Measurements from ENCODE around the gene ADAMTS3.
"Not testable (repeated sequence)": the region's sequence is repeated elsewhere in the genome, so short reads cannot be mapped to it uniquely, and the experiment has no call there.

Gene ADAMTS3

DNA sequence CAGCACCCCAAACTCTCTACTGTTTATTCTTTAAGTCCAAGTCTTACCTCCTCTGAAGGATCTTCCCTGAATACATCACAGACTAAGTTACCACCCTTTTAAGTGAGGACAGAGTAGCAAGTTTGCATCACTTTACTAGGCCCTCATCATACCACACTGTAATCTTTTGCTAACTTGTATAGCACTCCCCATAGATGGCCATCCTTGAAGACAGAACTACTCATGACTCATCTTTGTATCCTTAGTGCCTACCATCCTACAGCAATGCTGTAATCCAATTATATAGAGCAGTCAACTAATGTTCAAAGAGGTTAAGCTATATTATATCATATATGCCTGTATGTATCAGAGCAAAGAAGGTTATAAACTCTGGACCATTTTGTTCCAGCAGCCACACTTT is 101.4 kb downstream of the ADAMTS3 start:
- no peak for DNase-seq

DNA sequence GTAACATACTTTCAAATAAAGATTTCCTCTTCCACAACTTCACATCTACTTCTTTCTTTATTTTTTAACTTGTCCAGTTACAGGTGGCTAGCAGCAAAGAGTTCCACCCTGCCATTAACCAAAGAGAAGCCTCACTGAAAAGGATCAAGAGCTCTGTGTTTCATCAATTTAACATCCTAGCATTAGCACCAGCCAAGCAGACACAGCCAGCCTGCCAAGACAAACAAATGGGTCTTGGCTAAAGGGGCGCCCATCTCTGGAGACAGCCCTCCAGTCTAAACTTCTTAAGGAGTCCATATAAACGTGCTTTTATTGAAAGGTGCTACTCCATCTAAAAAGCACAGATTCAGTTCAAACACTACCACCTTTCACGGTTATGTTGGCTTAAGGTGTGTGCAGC is 105.3 kb downstream of the ADAMTS3 start:
- DNase-seq: no peak

GRCh38 chr4:72457158-72457557 is 111.9 kb downstream of the ADAMTS3 start:
- peak; percentile 3 for DNase-seq

GRCh38 chr4:72451349-72451748 is 117.7 kb downstream of the ADAMTS3 start:
- DNase-seq: no peak

- DNase-seq: no peak
These were observed 119.3 kb downstream of the ADAMTS3 start for GRCh38 chr4:72449705-72450104.

GRCh38 chr4:72448231-72448630 is 120.8 kb downstream of the ADAMTS3 start:
- DNase-seq: no peak

GRCh38 chr4:72446353-72447055 is 122.5 kb downstream of the ADAMTS3 start:
- no peak for DNase-seq

- DNase-seq: no peak
These were observed 124.9 kb downstream of the ADAMTS3 start for GRCh38 chr4:72444092-72444491.

GRCh38 chr4:72442715-72443114 is 126.3 kb downstream of the ADAMTS3 start:
- DNase-seq: no peak

- DNase-seq: no peak
These were observed 126.9 kb downstream of the ADAMTS3 start for GRCh38 chr4:72442147-72442546.

- no peak for DNase-seq
These were observed 128.6 kb downstream of the ADAMTS3 start for GRCh38 chr4:72440386-72440785.

- DNase-seq: no peak
These were observed 136.0 kb downstream of the ADAMTS3 start for GRCh38 chr4:72432975-72433374.

DNA sequence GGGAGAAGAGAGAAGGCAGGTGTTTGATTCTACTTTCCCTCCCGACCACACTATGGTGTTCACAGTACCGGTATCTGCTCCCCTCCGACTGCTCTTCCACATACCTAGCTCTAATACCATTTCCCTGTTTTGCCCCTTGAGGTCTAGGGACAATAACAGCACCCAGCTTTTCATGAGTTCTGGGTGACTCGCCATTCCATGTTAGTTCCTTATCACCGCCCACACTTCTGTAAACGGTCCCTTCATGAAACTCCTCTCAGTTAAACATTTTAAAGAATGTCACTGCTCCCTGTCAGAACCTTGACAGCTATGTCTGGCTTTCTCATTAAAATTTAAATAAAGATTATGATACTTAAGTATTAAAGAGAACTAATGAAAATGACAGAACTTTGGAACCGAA is 136.7 kb downstream of the ADAMTS3 start:
- no peak for DNase-seq

- no peak for DNase-seq
These were observed 138.0 kb downstream of the ADAMTS3 start for GRCh38 chr4:72430988-72431387.

DNA sequence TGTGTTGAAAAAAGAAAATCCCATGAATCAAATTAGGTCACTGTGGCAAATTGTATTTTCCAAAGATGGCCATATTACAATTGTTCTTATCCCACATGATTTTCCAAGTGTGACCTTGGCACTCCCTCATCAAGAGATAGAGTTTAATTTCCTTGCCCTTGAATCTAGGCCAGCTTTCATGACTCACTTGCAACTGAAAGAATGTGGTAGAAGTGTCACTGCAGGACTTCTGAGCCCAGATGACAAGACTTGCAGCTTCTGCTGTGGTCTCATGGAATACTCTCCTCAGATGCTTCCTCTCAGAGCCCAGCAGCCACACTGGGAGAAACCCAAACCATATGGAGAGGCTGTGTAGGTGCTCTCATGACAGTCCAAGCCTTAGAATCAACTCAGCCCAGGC is 139.0 kb downstream of the ADAMTS3 start:
- no peak for DNase-seq

- no peak for DNase-seq
These were observed 139.6 kb downstream of the ADAMTS3 start for GRCh38 chr4:72429397-72429889.

DNA sequence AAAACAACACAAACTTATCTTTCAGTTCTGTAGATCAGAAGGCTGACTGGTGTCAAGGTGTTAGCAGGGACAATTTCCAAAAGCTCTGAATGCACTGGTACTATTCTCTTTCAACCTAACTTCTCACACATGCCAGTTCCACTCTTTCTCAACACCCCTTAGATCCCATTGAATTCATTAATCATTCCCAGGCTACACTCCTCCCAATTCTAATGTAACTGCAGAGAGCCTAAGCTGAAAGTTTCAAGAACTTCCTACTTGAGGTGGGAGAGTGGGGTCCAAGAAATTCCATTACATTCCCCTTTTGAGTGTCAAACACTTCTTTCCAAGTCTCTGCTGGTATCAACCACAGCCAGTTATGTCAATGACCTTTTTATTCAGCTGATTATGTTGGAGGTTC is 142.0 kb downstream of the ADAMTS3 start:
- no peak for DNase-seq

- DNase-seq: not testable (repeated sequence)
These were observed 143.1 kb downstream of the ADAMTS3 start for GRCh38 chr4:72425908-72426307.

DNA sequence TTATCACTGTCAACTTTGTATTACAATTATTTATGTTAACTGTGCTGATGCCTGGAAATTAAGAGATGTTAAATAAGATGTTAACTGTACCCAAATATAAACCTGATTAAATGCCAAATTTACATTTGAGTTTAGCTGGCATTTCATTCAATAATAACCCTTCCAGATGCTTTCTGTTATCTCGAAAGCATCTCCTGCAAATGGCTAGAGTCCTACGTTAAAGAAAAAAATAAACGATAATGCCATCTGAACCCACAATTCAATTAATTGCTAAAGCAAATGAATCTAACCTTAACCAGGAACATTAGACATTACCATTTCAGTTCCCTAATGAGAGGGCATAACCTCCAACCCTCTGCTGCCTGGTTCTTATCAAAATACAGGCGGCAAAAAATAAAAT is 145.0 kb downstream of the ADAMTS3 start:
- DNase-seq: no peak

GRCh38 chr4:72422416-72422815 is 146.6 kb downstream of the ADAMTS3 start:
- DNase-seq: no peak

GRCh38 chr4:72418458-72418857 is 150.6 kb downstream of the ADAMTS3 start:
- no peak for DNase-seq

DNA sequence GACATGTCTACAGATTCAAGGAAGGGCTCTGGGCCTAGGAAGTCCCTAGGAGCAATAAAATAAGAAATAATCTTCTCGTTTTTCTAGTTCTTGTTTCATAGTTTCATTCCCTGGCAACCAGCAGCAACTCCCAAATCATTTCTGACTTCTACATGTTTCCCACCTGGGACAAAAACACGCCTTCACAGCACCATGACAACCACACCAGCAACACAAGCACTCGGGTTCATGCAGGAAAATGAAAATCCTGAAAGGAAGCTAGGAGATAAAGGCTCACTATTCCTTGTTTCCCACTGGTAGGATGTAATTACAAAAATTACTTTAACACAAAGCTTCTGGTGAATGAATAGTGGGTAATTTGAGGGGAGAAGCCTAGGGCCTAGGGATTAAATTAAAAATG is 158.9 kb downstream of the ADAMTS3 start:
- DNase-seq: no peak

- no peak for DNase-seq
These were observed 160.5 kb downstream of the ADAMTS3 start for GRCh38 chr4:72408568-72408967.

DNA sequence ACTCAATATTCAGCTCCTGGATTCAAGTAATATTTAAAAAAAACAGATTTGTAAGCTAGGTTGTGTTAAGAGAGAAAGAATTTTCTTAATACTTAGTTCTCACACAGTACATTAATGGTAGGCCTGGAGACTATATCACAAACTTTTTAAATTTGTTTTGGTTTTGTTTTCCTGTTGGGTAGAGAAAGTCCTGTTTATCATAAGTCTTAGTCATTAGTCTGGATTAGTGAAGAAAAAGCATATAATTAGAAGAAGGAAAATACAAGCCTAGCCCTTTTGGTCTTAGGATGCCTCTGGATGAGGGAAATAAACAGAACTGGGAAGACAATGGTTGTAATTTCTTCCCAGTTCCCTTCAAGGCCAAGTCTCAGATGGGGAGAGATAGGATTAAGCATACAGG is 163.6 kb downstream of the ADAMTS3 start:
- no peak for DNase-seq

DNA sequence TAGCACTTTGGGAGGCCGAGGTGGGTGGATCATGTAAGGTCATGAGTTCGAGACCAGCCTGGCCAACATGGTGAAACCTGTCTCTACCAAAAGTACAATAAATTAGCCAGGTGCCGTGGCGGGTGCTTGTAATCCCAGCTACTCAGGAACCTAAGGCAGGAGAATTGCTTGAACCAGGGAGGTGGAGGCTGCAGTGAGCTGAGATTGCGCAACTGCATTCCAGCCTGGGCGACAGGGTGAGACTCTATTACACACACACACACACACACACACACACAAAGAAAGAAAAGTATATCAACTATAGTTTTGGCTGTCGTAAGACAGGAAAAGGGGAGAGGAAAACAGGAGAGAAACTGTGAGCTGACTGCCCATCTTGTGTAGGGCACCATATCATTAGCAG is 171.7 kb downstream of the ADAMTS3 start:
- no peak for DNase-seq

Data from NCI-H1048 (cell line).